AG04449 (cell line): ENCODE data around the gene JAZF1.

Experiments used
- CTCF ChIA-PET: fragments of 350-600 bp; formaldehyde crosslinking; extraction: SDS; loops from one replicate; lab custom pipeline; 2021; ENCODE audit warnings: antibody characterized with exemption; lab: Yijun Ruan, JAX
- POLR2A ChIA-PET: fragments of 400-600, 350-600 bp; formaldehyde crosslinking; extraction: SDS; loops from one replicate; lab custom pipeline; 2020; ENCODE audit warnings: antibody characterized with exemption, inconsistent platforms; lab: Yijun Ruan, JAX
- DNase-seq: peaks from one replicate; pipeline ENCODE4 v3.0.0-alpha.2; 2010; ENCODE audit warnings: low read depth, low spot score
- H3K4me3 ChIP-seq: 2 replicates; pipeline ENCODE4 v1.5.1; 2011; ENCODE audit warnings: low read depth, mild to moderate bottlenecking, control low read depth, low read length
- TF ChIP-seq, protein P1 (sequence below): IDR thresholded peaks from one replicate; pipeline ENCODE4 v1.5.1; 2011; ENCODE audit warnings: mild to moderate bottlenecking, moderate library complexity, low read length, control low read depth, inconsistent platforms; ENCODE audit not compliant: insufficient read depth; ENCODE audit errors: missing control alignments

Gene JAZF1

DNA sequence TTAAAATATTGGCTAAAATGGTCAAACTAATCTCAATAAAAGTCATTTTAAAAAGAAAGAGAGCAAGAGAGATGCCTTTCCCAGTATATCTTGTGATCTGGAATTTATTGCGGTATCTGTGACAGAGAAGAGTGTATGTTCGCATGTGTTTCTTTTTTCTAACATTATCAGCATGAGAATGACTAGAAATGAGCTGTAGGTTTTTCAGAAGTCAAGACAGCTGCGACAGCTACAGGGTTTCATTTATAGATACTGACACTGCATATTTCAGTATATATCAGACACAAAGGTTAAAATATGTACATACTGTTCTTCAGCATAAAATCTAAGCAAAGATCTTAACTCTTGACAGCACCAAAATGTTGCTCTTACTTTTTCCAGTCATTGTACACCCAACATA is 215.8 kb downstream of the JAZF1 start:
- DNase-seq: no peak
- ChIA-PET POLR2A (no interaction called here), CTCF (interaction anchor here (1.4 kb wide), 2 partner anchors 23 to 769 kb away, joined by 4 read pairs; no protein-coding TSS in a partner anchor)
- H3K4me3 ChIP-seq: no peak overlapping the region
- TF ChIP-seq, protein P1, sequence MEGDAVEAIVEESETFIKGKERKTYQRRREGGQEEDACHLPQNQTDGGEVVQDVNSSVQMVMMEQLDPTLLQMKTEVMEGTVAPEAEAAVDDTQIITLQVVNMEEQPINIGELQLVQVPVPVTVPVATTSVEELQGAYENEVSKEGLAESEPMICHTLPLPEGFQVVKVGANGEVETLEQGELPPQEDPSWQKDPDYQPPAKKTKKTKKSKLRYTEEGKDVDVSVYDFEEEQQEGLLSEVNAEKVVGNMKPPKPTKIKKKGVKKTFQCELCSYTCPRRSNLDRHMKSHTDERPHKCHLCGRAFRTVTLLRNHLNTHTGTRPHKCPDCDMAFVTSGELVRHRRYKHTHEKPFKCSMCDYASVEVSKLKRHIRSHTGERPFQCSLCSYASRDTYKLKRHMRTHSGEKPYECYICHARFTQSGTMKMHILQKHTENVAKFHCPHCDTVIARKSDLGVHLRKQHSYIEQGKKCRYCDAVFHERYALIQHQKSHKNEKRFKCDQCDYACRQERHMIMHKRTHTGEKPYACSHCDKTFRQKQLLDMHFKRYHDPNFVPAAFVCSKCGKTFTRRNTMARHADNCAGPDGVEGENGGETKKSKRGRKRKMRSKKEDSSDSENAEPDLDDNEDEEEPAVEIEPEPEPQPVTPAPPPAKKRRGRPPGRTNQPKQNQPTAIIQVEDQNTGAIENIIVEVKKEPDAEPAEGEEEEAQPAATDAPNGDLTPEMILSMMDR: no peak

DNA sequence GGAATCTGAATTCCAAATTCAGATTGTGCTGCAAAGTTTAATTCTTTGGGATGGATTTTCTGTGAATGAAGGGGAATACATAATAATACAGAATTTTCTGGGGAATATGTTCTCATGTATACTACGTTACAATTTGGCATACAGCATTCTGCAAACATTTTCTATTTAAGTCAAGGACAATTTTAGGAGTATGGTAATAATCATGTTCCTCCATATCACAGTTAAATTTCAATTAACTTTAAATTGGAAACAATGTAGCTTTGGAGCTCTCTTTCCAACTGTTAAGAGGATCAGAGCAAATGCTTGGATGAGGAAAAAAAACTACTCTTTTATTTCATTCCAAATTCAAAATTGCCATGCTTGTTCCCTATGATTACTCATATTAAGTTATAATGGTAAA is 217.5 kb downstream of the JAZF1 start:
- POLR2A ChIA-PET: no interaction called here
- no peak overlapping the region for H3K4me3 ChIP-seq
- no peak for DNase-seq
- TF ChIP-seq, protein P1: no peak
- CTCF ChIA-PET: no interaction called here

DNA sequence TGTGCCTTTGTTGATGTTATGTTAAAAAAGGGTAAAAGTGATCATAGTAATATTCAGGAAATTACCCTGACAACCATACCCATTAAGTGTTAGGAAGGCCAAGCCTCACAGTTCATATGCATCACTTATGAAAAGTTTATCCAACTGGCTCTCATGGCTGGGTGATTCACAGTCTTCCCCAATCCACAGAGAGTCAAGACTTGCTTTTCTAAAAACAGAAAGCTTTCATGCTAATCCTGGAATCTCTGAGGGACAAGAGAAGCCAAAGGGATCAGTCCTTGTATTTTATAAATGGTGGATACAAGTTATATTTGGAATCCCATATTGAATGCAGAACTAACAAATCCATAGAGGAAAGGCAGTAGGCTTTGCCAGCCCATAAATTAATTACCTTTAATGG is 218.3 kb downstream of the JAZF1 start:
- no peak overlapping the region for H3K4me3 ChIP-seq
- TF ChIP-seq, protein P1: no peak
- DNase-seq: no peak
- CTCF ChIA-PET: interaction anchor here (1.5 kb wide), 1 partner anchor 9 kb away, joined by 6 read pairs; no protein-coding TSS in a partner anchor
- POLR2A ChIA-PET: no interaction called here

DNA sequence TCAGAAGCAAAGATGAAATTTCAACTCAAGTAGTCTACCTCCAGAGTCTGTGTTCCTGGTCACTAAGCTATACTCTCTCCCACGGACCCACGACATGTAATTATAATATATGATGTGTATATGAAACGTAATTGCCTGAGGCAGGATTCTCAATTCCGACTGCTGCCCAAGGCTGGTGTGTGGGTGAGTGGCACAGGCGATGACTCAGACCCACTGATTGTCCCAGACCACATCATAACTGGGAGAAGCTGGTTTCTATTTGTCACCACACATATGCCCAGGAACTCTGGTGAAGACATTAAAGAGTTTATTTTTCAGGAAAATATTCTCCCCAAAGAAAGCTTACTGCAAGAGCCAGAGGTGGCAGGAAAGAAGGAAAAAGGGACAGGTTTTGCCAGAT is 219.3 kb downstream of the JAZF1 start:
- TF ChIP-seq, protein P1: no peak
- CTCF ChIA-PET: interaction anchor here (0.5 to 1.5 kb wide), 5 partner anchors 8 to 276 kb away, joined by 3 to 6 read pairs (median 4); no protein-coding TSS in a partner anchor
- POLR2A ChIA-PET: no interaction called here
- DNase-seq: peak; percentile 12
- H3K4me3 ChIP-seq: no peak overlapping the region

DNA sequence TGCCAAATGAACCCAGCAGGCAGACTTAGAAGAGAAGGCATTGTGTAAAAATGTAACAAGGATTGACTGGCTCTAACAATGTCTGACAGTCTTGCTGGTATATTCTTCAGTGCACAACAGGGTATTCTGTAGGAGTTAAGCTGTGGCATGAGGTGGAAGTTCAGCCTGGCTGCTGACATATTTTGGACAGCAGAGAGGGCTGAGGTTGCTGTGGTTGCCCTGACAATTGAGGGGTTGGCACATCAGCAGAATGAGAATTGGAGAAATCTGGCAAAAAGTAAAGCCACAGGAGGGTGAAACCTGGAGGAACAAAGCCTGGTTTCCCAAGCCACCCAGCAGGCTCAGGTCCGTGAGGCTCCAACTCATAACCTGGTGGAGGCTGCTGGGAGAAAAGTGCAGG is 220.2 kb downstream of the JAZF1 start:
- H3K4me3 ChIP-seq: no peak overlapping the region
- ChIA-PET CTCF (interaction anchor here (1.0 to 1.3 kb wide), 3 partner anchors 10 to 117 kb away, joined by 3 to 4 read pairs (median 4); no protein-coding TSS in a partner anchor), POLR2A (no interaction called here)
- TF ChIP-seq, protein P1: no peak
- no peak for DNase-seq

DNA sequence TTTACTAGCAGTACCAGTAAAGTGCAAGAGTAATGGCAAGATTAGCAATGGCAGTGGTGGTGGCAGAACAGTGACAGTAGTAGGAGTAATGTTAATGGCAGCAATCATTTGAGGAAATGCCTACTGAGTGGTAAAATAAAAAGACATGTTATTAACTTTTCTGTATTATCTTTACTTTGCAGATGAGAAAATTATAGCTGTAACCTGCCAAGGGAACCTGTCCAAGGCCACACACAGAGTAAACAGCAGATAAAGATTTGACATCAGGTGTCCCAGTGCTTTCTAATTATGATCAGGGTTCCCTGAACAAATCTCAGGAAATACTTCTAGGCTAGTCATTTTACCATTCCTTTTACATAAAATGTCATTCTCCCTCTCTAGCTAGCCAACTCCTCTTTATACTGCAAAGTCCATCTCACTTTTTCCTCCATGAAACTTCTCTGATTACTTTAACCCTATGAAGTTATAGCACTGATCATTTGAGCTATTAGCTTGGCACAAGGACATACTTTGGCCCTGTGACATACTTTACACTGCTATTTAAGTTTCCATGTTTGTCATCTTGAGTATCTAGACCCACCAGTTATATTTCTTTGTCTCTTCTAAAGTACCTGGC is 221.6 kb downstream of the JAZF1 start:
- CTCF ChIA-PET: no interaction called here
- TF ChIP-seq, protein P1: no peak
- no peak for DNase-seq
- no peak overlapping the region for H3K4me3 ChIP-seq
- POLR2A ChIA-PET: no interaction called here
